ENCODE measurements around the gene SLC22A7.

GRCh38 chr6:43328528-43328927 is 30.5 kb downstream of the SLC22A7 start:
- TF ChIP-seq POLR2A (IDR thresholded peaks at IDR 0.05) (no peak), CTCF (IDR thresholded peaks at IDR 0.05) (no peak), EP300 (IDR thresholded peaks at IDR 0.05) (no peak), POLR2AphosphoS5 (IDR thresholded peaks at IDR 0.05) (no peak)
